Colonic mucosa (tissue), 4 donors: ENCODE data around the gene NRP2. TPM values are rescaled to one million over a fixed set of nuclear protein-coding genes. Genes with fewer than 3 reads are reported as not detected.

Experiments
- DNase-seq: peaks from one replicate; pipeline ENCODE4 v3.0.0-alpha.2; 2020
- H3K27ac ChIP-seq: fragments of 200-600 bp; one replicate; pipeline ENCODE4 v1.8.0; 2021
- H3K27me3 ChIP-seq: fragments of 200-600 bp; one replicate; pipeline ENCODE4 v1.8.0; 2021
- H3K36me3 ChIP-seq: fragments of 200-600 bp; one replicate; pipeline ENCODE4 v1.8.0; 2021
- H3K4me1 ChIP-seq: fragments of 200-600 bp; one replicate; pipeline ENCODE4 v1.8.0; 2021; ENCODE audit warnings: mild to moderate bottlenecking
- H3K4me3 ChIP-seq: fragments of 200-600 bp; one replicate; pipeline ENCODE4 v1.8.0; 2021
- H3K9ac ChIP-seq, 2 donors: one replicate each; pipeline ENCODE4 v1.7.0; 2013; ENCODE audit warnings: control low read depth in 2 of 2, low read depth in 2 of 2, low read length in 2 of 2
- H3K9me3 ChIP-seq: fragments of 200-600 bp; one replicate; pipeline ENCODE4 v1.8.0; 2021
- CTCF ChIP-seq: fragments of 200-600 bp; IDR thresholded peaks from one replicate; pipeline ENCODE4 v1.8.0; 2022; ENCODE audit warnings: antibody characterized with exemption, mild to moderate bottlenecking
- intact Hi-C: fragments of 100-400 bp; cut with DNase I; formaldehyde crosslinking; loops from one replicate; pipeline ENCODE4 v1.14.1; 2022
- total RNA-seq, 2 donors: library from RNA; stranded (reverse); fragmentation: NEBNext Ultra II Directional in 1 of 2; extraction: Animal tissue kit (Norgen Biotek cat#: 25700) in 1 of 2; gene quantifications; one replicate each; pipeline ENCODE4 v1.2.1, GENCODE V29; 2021
- donor health status: healthy.
- donor health status: DM: no; HTN: no; CAD: no.
- donor health status: DM: no; HTN: no; CAD: no.

The NRP2 gene
- total RNA-seq, 2 donors from 2014 or later: 5.4 to 25.2 TPM

DNA sequence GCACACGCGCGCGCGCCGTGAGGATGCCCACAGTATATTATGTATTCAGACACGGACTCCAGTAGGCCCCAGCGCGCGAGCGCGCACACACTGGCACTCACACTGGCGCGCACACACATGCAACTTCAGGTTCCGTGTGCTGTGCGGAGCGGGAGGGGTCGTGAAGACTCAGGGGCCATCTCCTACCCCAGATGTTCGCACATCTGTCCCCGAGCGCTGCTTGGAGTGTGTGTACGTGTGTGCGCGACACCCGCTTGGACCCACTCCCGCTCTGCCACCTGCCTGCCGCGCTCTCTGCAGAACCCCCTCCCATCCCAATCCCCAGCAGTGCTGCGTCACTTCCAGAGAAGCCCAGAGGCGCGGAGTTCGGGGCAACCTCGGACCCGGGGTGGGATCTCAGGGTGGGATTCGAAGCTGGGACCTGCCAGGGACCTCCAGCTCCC, 2.6 kb downstream of the NRP2 start:
- Histone ChIP-seq H3K27me3 (peaks cover 25% of the 10 kb centered on the region), H3K4me1 (no peaks in the 10 kb centered on the region), H3K27ac (peak overlapping the region; percentile 57), H3K9me3 (no peaks in the 10 kb centered on the region), H3K36me3 (no peaks in the 10 kb centered on the region), H3K9ac (peak overlapping the region; percentile 21 to 74), H3K4me3 (peak overlapping the region; percentile 51)
- no peak for DNase-seq
- intact Hi-C loops: no loop called here
- no peak for TF ChIP-seq CTCF

- no peaks in the 10 kb centered on the region for H3K36me3 ChIP-seq
- H3K9me3 ChIP-seq: no peaks in the 10 kb centered on the region
- peak overlapping the region; percentile 21 to 74 for H3K9ac ChIP-seq
- DNase-seq: no peak
- peak overlapping the region; percentile 57 for H3K27ac ChIP-seq
- H3K4me1 ChIP-seq: no peaks in the 10 kb centered on the region
- H3K27me3 ChIP-seq: peaks cover 25% of the 10 kb centered on the region
- no peak for TF ChIP-seq CTCF
- intact Hi-C loops: no loop called here
- peak overlapping the region; percentile 51 for H3K4me3 ChIP-seq
Observed at GRCh38 chr2:205685314-205686055, 3.2 kb downstream of the NRP2 start.

GRCh38 chr2:205686056-205686782, 3.9 kb downstream of the NRP2 start:
- intact Hi-C loops: no loop called here
- DNase-seq: no peak
- Histone ChIP-seq H3K9ac (peak overlapping the region; percentile 40 to 74), H3K27ac (no peak overlapping the region), H3K4me3 (peak overlapping the region; percentile 51), H3K9me3 (no peaks in the 10 kb centered on the region), H3K4me1 (no peaks in the 10 kb centered on the region), H3K27me3 (peaks cover 25% of the 10 kb centered on the region), H3K36me3 (no peaks in the 10 kb centered on the region)
- no peak for TF ChIP-seq CTCF

DNA sequence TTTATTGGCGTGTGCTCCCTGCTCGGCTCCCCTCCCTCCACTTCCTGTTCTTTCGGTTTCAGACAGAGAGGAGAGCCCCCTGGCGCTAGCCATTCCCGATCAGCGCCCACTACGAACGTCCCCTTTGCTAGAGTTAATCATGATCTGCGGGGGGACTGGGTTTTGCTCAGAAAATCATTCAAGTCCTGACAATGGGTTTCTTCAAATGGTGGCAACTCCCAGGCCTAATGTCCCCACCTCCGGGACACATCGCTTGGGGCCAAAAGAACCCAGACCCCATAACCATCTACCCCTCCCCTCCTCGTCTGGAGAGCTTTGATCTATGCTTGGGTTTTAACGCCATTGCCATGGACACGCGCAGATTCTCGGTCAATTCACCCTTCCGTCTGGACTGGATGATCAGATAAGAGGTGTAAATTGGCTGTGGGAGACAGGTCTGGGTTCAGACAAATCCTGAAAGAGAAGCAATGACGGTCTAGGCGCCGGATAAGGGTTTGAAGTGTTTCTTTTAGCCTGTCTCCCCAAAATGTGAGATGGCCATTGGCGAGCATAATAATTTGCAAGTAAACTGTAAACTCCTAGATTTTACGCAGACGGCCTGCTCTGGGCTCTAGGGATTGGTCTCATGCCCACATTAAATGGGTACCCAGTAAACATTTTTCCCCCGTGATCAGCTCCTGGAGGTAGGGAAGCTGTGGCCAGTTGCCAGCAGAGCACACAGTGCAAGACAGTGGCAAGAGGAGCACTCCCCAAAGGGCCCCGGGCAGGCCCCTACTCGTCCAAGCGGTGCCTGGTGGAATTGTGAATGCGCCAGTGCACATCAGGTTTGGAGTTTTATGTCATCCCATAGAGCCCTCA, 4.7 kb downstream of the NRP2 start:
- TF ChIP-seq CTCF: no peak
- Histone ChIP-seq H3K4me3 (peak overlapping the region; percentile 51), H3K4me1 (no peaks in the 10 kb centered on the region), H3K9ac (no peak overlapping the region), H3K9me3 (no peaks in the 10 kb centered on the region), H3K27me3 (peaks cover 21% of the 10 kb centered on the region), H3K36me3 (no peaks in the 10 kb centered on the region), H3K27ac (no peak overlapping the region)
- DNase-seq: no peak
- intact Hi-C loops: no loop called here

GRCh38 chr2:205687641-205687956, 5.3 kb downstream of the NRP2 start:
- intact Hi-C loops: no loop called here
- no peak for DNase-seq
- H3K27ac ChIP-seq: no peak overlapping the region

More at GRCh38 chr2:205687641-205687956, 5.3 kb downstream of the NRP2 start:
- Histone ChIP-seq H3K4me3 (no peak overlapping the region), H3K9ac (no peak overlapping the region), H3K27me3 (peaks cover 21% of the 10 kb centered on the region), H3K9me3 (no peaks in the 10 kb centered on the region), H3K36me3 (no peaks in the 10 kb centered on the region), H3K4me1 (no peaks in the 10 kb centered on the region)
- no peak for TF ChIP-seq CTCF
